ENCODE results near the gene DIP2A. TPM values are rescaled to one million over a fixed set of nuclear protein-coding genes. Genes with fewer than 3 reads are reported as not detected.
"Not testable (repeated sequence)": the region's sequence is repeated elsewhere in the genome, so short reads cannot be mapped to it uniquely, and the experiment has no call there.

The DIP2A gene
- total RNA-seq, 1 donor from 2014 or later, result 57.2 TPM

- TF ChIP-seq CTCF (IDR thresholded peaks at IDR 0.05; ENCODE audit: unreplicated experiment), result no peak
- H3K27me3 Mint-ChIP-seq (ENCODE audit: low read depth), result no peaks in the 10 kb centered on the region
- no peaks in the 10 kb centered on the region for H3K4me1 Mint-ChIP-seq
- no peak overlapping the region for H3K4me3 Mint-ChIP-seq
- peaks cover 6% of the 10 kb centered on the region for H3K9me3 Mint-ChIP-seq
- DNase-seq (ENCODE audit: low spot score in 2 of 2, unreplicated experiment in 2 of 2), result no peak
- peaks cover 56% of the 10 kb centered on the region for H3K36me3 Mint-ChIP-seq
- no peak overlapping the region for H3K27ac Mint-ChIP-seq
Observed at GRCh38 chr21:46442938-46443337, 15.8 kb upstream of the DIP2A start.

- no peaks in the 10 kb centered on the region for H3K27me3 Mint-ChIP-seq (ENCODE audit: low read depth)
- DNase-seq (ENCODE audit: low spot score in 2 of 2, unreplicated experiment in 2 of 2), result no peak
- peaks cover 61% of the 10 kb centered on the region for H3K36me3 Mint-ChIP-seq
- H3K4me3 Mint-ChIP-seq, result no peak overlapping the region
- peaks cover 14% of the 10 kb centered on the region for H3K9me3 Mint-ChIP-seq
- H3K27ac Mint-ChIP-seq, result no peak overlapping the region
- no peak for TF ChIP-seq CTCF (IDR thresholded peaks at IDR 0.05; ENCODE audit: unreplicated experiment)
- H3K4me1 Mint-ChIP-seq, result no peaks in the 10 kb centered on the region
Observed at GRCh38 chr21:46443910-46444309, 14.8 kb upstream of the DIP2A start.

- Mint-ChIP-seq H3K9me3 (peaks cover 21% of the 10 kb centered on the region), H3K36me3 (peaks cover 47% of the 10 kb centered on the region), H3K27ac (no peak overlapping the region), H3K4me1 (no peaks in the 10 kb centered on the region), H3K27me3 (ENCODE audit: low read depth) (no peaks in the 10 kb centered on the region), H3K4me3 (no peak overlapping the region)
- no peak for TF ChIP-seq CTCF (IDR thresholded peaks at IDR 0.05; ENCODE audit: unreplicated experiment)
- no peak for DNase-seq (ENCODE audit: low spot score in 2 of 2, unreplicated experiment in 2 of 2)
Observed at GRCh38 chr21:46448108-46448507, 10.6 kb upstream of the DIP2A start.

GRCh38 chr21:46448855-46449254 is 9.8 kb upstream of the DIP2A start:
- DNase-seq (ENCODE audit: low spot score in 2 of 2, unreplicated experiment in 2 of 2); H3K4me3 Mint-ChIP-seq; H3K27me3 Mint-ChIP-seq (ENCODE audit: low read depth); H3K4me1 Mint-ChIP-seq; H3K27ac Mint-ChIP-seq: not testable (repeated sequence)
- Mint-ChIP-seq H3K36me3 (peaks cover 48% of the 10 kb centered on the region), H3K9me3 (peaks cover 21% of the 10 kb centered on the region)

GRCh38 chr21:46452710-46453109 is 6.0 kb upstream of the DIP2A start:
- no peak overlapping the region for H3K27ac Mint-ChIP-seq
- H3K36me3 Mint-ChIP-seq, result peaks cover 30% of the 10 kb centered on the region
- H3K9me3 Mint-ChIP-seq, result peaks cover 16% of the 10 kb centered on the region
- no peak overlapping the region for H3K4me3 Mint-ChIP-seq
- DNase-seq (ENCODE audit: low spot score in 2 of 2, unreplicated experiment in 2 of 2), result no peak
- no peaks in the 10 kb centered on the region for H3K27me3 Mint-ChIP-seq (ENCODE audit: low read depth)
- peaks cover 22% of the 10 kb centered on the region for H3K4me1 Mint-ChIP-seq
- TF ChIP-seq CTCF (IDR thresholded peaks at IDR 0.05; ENCODE audit: unreplicated experiment), result no peak

- no peak for TF ChIP-seq CTCF (IDR thresholded peaks at IDR 0.05; ENCODE audit: unreplicated experiment)
- H3K4me3 Mint-ChIP-seq, result no peak overlapping the region
- H3K36me3 Mint-ChIP-seq, result peaks cover 18% of the 10 kb centered on the region
- H3K9me3 Mint-ChIP-seq, result peaks cover 7% of the 10 kb centered on the region
- H3K4me1 Mint-ChIP-seq, result peaks cover 24% of the 10 kb centered on the region
- H3K27me3 Mint-ChIP-seq (ENCODE audit: low read depth), result no peaks in the 10 kb centered on the region
- no peak for DNase-seq (ENCODE audit: low spot score in 2 of 2, unreplicated experiment in 2 of 2)
- no peak overlapping the region for H3K27ac Mint-ChIP-seq
Observed at GRCh38 chr21:46454142-46454541, 4.5 kb upstream of the DIP2A start.
